ENCODE measurements around the gene HRAS. TPM values are rescaled to one million over a fixed set of nuclear protein-coding genes. Genes with fewer than 3 reads are reported as not detected.

Gene HRAS
- total RNA-seq, 1 experiment from 2014 or later, result 175 TPM

GRCh38 chr11:532986-533585, 2.3 kb downstream of the HRAS start:
- no TSS peak for BruUV-seq (replicated peaks)
- in situ Hi-C loops (cut with HindIII; ENCODE audit: low pct_unique_long_range_greater_than_20kb, low sequenced_read_pairs) (no loop called here), intact Hi-C loops (cut with micrococcal nuclease; ENCODE audit: unreplicated experiment) (no loop called here)
- Histone ChIP-seq H3K9me3 (ENCODE audit: control insufficient read depth, insufficient read depth, low read depth, low read length) (no peaks in the 10 kb centered on the region), H3K27ac (ENCODE audit: low read length) (no peak overlapping the region), H3K4me3 (ENCODE audit: low read depth in 2 of 2, low read length in 2 of 2) (no peak overlapping the region), H3K36me3 (ENCODE audit: control insufficient read depth, insufficient read depth, low read length) (peaks cover 3% of the 10 kb centered on the region; the same call in 1 of the 2 replicates), H3K4me1 (ENCODE audit: control insufficient read depth, insufficient read depth, low read length) (peaks cover 29% of the 10 kb centered on the region), H3K27me3 (ENCODE audit: control insufficient read depth, insufficient read depth, low read length) (no peaks in the 10 kb centered on the region)
- DNase-seq (ENCODE audit: low read depth, low spot score), result no peak
- POLR2A ChIA-PET, result interaction anchor here (0.6 to 1.0 kb wide), 2 partner anchors 12 to 227 kb away, joined by 3 to 8 read pairs; no protein-coding TSS in a partner anchor
- CTCF ChIA-PET, result interaction anchor here (0.6 kb wide), 1 partner anchor 32 kb away, joined by 4 read pairs; no protein-coding TSS in a partner anchor
- ATAC-seq, result no peak
- TF ChIP-seq, protein P1, sequence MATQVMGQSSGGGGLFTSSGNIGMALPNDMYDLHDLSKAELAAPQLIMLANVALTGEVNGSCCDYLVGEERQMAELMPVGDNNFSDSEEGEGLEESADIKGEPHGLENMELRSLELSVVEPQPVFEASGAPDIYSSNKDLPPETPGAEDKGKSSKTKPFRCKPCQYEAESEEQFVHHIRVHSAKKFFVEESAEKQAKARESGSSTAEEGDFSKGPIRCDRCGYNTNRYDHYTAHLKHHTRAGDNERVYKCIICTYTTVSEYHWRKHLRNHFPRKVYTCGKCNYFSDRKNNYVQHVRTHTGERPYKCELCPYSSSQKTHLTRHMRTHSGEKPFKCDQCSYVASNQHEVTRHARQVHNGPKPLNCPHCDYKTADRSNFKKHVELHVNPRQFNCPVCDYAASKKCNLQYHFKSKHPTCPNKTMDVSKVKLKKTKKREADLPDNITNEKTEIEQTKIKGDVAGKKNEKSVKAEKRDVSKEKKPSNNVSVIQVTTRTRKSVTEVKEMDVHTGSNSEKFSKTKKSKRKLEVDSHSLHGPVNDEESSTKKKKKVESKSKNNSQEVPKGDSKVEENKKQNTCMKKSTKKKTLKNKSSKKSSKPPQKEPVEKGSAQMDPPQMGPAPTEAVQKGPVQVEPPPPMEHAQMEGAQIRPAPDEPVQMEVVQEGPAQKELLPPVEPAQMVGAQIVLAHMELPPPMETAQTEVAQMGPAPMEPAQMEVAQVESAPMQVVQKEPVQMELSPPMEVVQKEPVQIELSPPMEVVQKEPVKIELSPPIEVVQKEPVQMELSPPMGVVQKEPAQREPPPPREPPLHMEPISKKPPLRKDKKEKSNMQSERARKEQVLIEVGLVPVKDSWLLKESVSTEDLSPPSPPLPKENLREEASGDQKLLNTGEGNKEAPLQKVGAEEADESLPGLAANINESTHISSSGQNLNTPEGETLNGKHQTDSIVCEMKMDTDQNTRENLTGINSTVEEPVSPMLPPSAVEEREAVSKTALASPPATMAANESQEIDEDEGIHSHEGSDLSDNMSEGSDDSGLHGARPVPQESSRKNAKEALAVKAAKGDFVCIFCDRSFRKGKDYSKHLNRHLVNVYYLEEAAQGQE (IDR thresholded peaks at IDR 0.05; ENCODE audit: insufficient read depth in 1 of 2, low read depth in 2 of 2, low read length in 1 of 2), result no peak
- TF ChIP-seq, protein P2, sequence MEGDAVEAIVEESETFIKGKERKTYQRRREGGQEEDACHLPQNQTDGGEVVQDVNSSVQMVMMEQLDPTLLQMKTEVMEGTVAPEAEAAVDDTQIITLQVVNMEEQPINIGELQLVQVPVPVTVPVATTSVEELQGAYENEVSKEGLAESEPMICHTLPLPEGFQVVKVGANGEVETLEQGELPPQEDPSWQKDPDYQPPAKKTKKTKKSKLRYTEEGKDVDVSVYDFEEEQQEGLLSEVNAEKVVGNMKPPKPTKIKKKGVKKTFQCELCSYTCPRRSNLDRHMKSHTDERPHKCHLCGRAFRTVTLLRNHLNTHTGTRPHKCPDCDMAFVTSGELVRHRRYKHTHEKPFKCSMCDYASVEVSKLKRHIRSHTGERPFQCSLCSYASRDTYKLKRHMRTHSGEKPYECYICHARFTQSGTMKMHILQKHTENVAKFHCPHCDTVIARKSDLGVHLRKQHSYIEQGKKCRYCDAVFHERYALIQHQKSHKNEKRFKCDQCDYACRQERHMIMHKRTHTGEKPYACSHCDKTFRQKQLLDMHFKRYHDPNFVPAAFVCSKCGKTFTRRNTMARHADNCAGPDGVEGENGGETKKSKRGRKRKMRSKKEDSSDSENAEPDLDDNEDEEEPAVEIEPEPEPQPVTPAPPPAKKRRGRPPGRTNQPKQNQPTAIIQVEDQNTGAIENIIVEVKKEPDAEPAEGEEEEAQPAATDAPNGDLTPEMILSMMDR (IDR thresholded peaks at IDR 0.05), result no peak

DNA sequence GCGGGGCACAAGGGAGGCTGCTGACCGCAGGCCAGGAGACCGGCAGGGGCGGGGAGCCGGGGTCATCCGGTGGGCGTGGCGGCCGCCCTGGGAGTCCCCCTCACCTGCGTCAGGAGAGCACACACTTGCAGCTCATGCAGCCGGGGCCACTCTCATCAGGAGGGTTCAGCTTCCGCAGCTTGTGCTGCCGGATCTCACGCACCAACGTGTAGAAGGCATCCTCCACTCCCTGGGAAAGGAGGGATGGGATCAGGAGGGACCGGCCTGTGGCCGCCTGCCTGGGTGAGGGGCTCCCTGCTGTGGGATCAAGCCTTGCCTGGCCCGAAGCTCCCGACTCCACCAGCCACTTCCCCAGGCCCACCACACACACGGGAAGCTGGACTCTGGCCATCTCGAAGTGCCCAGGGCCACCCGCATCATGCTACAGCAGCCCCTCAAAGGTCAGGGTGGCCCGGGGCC, 2.8 kb downstream of the HRAS start:
- no peak for DNase-seq (ENCODE audit: low read depth, low spot score)
- intact Hi-C loops (cut with micrococcal nuclease; ENCODE audit: unreplicated experiment), result no loop called here
- no peak for ATAC-seq
- Histone ChIP-seq H3K4me3 (ENCODE audit: low read depth in 2 of 2, low read length in 2 of 2) (no peak overlapping the region), H3K27me3 (ENCODE audit: control insufficient read depth, insufficient read depth, low read length) (no peaks in the 10 kb centered on the region), H3K36me3 (ENCODE audit: control insufficient read depth, insufficient read depth, low read length) (peaks cover 3% of the 10 kb centered on the region; the same call in 1 of the 2 replicates), H3K9me3 (ENCODE audit: control insufficient read depth, insufficient read depth, low read depth, low read length) (no peaks in the 10 kb centered on the region), H3K27ac (ENCODE audit: low read length) (no peak overlapping the region), H3K4me1 (ENCODE audit: control insufficient read depth, insufficient read depth, low read length) (peaks cover 26% of the 10 kb centered on the region)
- CTCF ChIA-PET, result interaction anchor here (0.6 kb wide), 1 partner anchor 33 kb away, joined by 4 read pairs; no protein-coding TSS in a partner anchor
- BruUV-seq (replicated peaks), result no TSS peak
- POLR2A ChIA-PET, result interaction anchor here (1.0 kb wide), 1 partner anchor 12 kb away, joined by 8 read pairs; no protein-coding TSS in a partner anchor
- TF ChIP-seq POLR2AphosphoS5 (IDR thresholded peaks at IDR 0.05; ENCODE audit: low read depth, low read length), result no peak
- no peak for TF ChIP-seq SIN3A (IDR thresholded peaks at IDR 0.05; ENCODE audit: borderline replicate concordance, insufficient read depth, low read depth, low read length)
- TF ChIP-seq, protein P2 (IDR thresholded peaks at IDR 0.05), result no peak
- TF ChIP-seq, protein P1 (IDR thresholded peaks at IDR 0.05; ENCODE audit: insufficient read depth in 1 of 2, low read depth in 2 of 2, low read length in 1 of 2), result no peak
- no peak for TF ChIP-seq TCF7L2 (IDR thresholded peaks at IDR 0.05; ENCODE audit: low read depth, low read length)
- in situ Hi-C loops (cut with HindIII; ENCODE audit: low pct_unique_long_range_greater_than_20kb, low sequenced_read_pairs), result no loop called here

All from Panc1 (cell line).